ENCODE measurements around the gene FGGY.
A peak's percentile ranks its signal among the peaks of the same experiment; 100 is the strongest.

Gene FGGY

GRCh38 chr1:59565611-59566410 is 268.9 kb downstream of the FGGY start (continued):
- TF ChIP-seq KLF8 (tag by site-specific recombination; IDR thresholded peaks at IDR 0.05) (0 out of 2 replicates have a peak, but pooled peaks have one; percentile 24), ZNF354C (tag by site-specific recombination; IDR thresholded peaks at IDR 0.05; ENCODE audit: borderline replicate concordance, low read depth) (no peak), ZNF37A (tag by site-specific recombination; IDR thresholded peaks at IDR 0.05) (no peak), SETDB1 (IDR thresholded peaks at IDR 0.05; ENCODE audit: insufficient read length, low read length) (peak; percentile 20), ZNF175 (tag by site-specific recombination; IDR thresholded peaks at IDR 0.05) (no peak), ZBTB49 (tag by site-specific recombination; IDR thresholded peaks at IDR 0.05; ENCODE audit: low read depth) (no peak), ZNF629 (tag by site-specific recombination; IDR thresholded peaks at IDR 0.05) (no peak), ZNF335 (tag by site-specific recombination; conservative IDR thresholded peaks at IDR 0.05) (peak; percentile 86), ZSCAN5A (tag by site-specific recombination; IDR thresholded peaks at IDR 0.05) (no peak), ZNF843 (tag by site-specific recombination; IDR thresholded peaks at IDR 0.05) (no peak)

- Histone ChIP-seq H3K9me3 (ENCODE audit: control insufficient read depth, insufficient read depth, low read depth, low read length) (no peaks in the 10 kb centered on the region), H3K27ac (ENCODE audit: extremely low read depth, low read depth, low read length) (no peak overlapping the region), H3K4me3 (ENCODE audit: low read depth, low read length) (no peak overlapping the region), H3K36me3 (ENCODE audit: control insufficient read depth in 2 of 2, insufficient read depth in 1 of 2, low read length in 2 of 2) (no peaks in the 10 kb centered on the region), H3K4me1 (ENCODE audit: control insufficient read depth, insufficient read depth, low read length) (peaks cover 9% of the 10 kb centered on the region; the same call in 1 of the 2 replicates)
- TF ChIP-seq ZNF157 (tag by site-specific recombination; IDR thresholded peaks at IDR 0.05), result no peak
- CTCF ChIA-PET, result no interaction called here
- POLR2A ChIA-PET, result no interaction called here
Observed at GRCh38 chr1:59568158-59568935, 271.5 kb downstream of the FGGY start.

- Histone ChIP-seq H3K9me3 (ENCODE audit: control insufficient read depth, insufficient read depth, low read depth, low read length) (no peaks in the 10 kb centered on the region), H3K27ac (ENCODE audit: extremely low read depth, low read depth, low read length) (no peak overlapping the region), H3K4me3 (ENCODE audit: low read depth, low read length) (no peak overlapping the region), H3K36me3 (ENCODE audit: control insufficient read depth in 2 of 2, insufficient read depth in 1 of 2, low read length in 2 of 2) (no peaks in the 10 kb centered on the region), H3K4me1 (ENCODE audit: control insufficient read depth, insufficient read depth, low read length) (peaks cover 9% of the 10 kb centered on the region; the same call in 1 of the 2 replicates)
- ChIA-PET POLR2A (no interaction called here), CTCF (interaction anchor here (0.6 kb wide), 1 partner anchor 21 kb away, joined by 3 read pairs; no protein-coding TSS in a partner anchor)
- TF ChIP-seq KLF10 (tag by site-specific recombination; IDR thresholded peaks at IDR 0.05) (no peak), CTCF (tag by site-specific recombination; IDR thresholded peaks at IDR 0.05) (no peak), ZNF146 (tag by site-specific recombination; IDR thresholded peaks at IDR 0.05) (no peak), ZNF248 (tag by site-specific recombination; IDR thresholded peaks at IDR 0.05) (no peak)
Observed at GRCh38 chr1:59569198-59569597, 272.3 kb downstream of the FGGY start.

All from HEK293 (cell line).